SK-N-MC (cell line): ENCODE results near the gene AREL1.

Experiments
- DNase-seq: peaks from one replicate; pipeline ENCODE4 v3.0.0-alpha.2; 2011; ENCODE audit warnings: low read depth, low spot score
- H3K27ac ChIP-seq: fragments of 200-600 bp; sonication (generic); 2 replicates; pipeline ENCODE4 v1.5.1; 2016; ENCODE audit warnings: mixed run types
- H3K36me3 ChIP-seq: fragments of 200-600 bp; sonication (generic); 2 replicates; pipeline ENCODE4 v1.6.1; 2017; ENCODE audit warnings: antibody characterized with exemption, low read length, mixed read lengths; ENCODE audit not compliant: insufficient read depth
- H3K4me3 ChIP-seq: fragments of 200-600 bp; sonication (generic); 2 replicates; pipeline ENCODE4 v1.5.1; 2016
- H3K9ac ChIP-seq: fragments of 200-600 bp; sonication (generic); 2 replicates; pipeline ENCODE4 v1.8.0; 2017; ENCODE audit warnings: mixed run types, mixed read lengths; ENCODE audit not compliant: insufficient read length
- H3K9me3 ChIP-seq: fragments of 200-600 bp; sonication (generic); 2 replicates; pipeline ENCODE4 v1.6.1; 2017; ENCODE audit warnings: low read depth, mild to moderate bottlenecking, antibody characterized with exemption, low read length, moderate library complexity, mixed read lengths
- EZH2 ChIP-seq: fragments of 200-600 bp; sonication (generic); IDR thresholded peaks from one replicate; pipeline ENCODE4 v1.6.1; 2017; ENCODE audit warnings: antibody characterized with exemption
- FOXP2 ChIP-seq: optimal IDR thresholded peaks from 2 replicates; pipeline ENCODE3; 2011; ENCODE audit warnings: mild to moderate bottlenecking, moderate library complexity; ENCODE audit not compliant: insufficient read depth; ENCODE audit errors: extremely low read length, control extremely low read depth
- POLR2AphosphoS5 ChIP-seq: IDR thresholded peaks from 2 replicates; pipeline ENCODE4 v1.6.1; 2012; ENCODE audit warnings: mild to moderate bottlenecking, low read depth, low read length, borderline replicate concordance

The AREL1 gene

DNA sequence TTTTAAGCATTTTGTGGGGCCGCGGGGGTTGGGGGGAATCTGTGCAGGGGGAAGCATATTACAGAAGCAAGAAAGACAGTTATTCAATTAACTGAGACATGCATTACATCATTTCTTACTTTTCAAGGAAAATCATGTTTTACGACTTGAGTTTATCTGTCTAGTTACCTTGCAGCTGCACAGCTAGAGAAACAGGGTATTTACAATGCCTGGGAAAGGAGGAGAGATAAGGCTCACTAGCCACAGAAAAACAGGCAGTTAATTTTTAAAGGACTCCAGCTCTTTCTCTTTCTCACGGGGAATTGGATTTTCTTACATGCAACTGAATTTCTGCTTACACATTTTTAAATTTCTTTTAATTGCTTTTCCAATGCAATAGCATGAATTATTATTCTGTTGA, 22.2 kb upstream of the AREL1 start:
- peaks cover 65% of the 10 kb centered on the region for H3K36me3 ChIP-seq
- no peak overlapping the region for H3K27ac ChIP-seq
- no peak overlapping the region for H3K4me3 ChIP-seq
- no peak for DNase-seq
- no peak for TF ChIP-seq POLR2AphosphoS5
- no peak for TF ChIP-seq EZH2
- TF ChIP-seq FOXP2 = no peak
- H3K9me3 ChIP-seq = no peaks in the 10 kb centered on the region
- no peak overlapping the region for H3K9ac ChIP-seq

- no peak for DNase-seq
- no peak overlapping the region for H3K4me3 ChIP-seq
- H3K9me3 ChIP-seq = no peaks in the 10 kb centered on the region
- H3K9ac ChIP-seq = no peak overlapping the region
- peaks cover 52% of the 10 kb centered on the region for H3K36me3 ChIP-seq
- TF ChIP-seq FOXP2 = no peak
- no peak overlapping the region for H3K27ac ChIP-seq
Measured at GRCh38 chr14:74733221-74733620, 20.3 kb upstream of the AREL1 start.

- TF ChIP-seq POLR2AphosphoS5 = no peak
- H3K9ac ChIP-seq = no peak overlapping the region
- no peak overlapping the region for H3K4me3 ChIP-seq
- DNase-seq = no peak
- H3K36me3 ChIP-seq = peaks cover 47% of the 10 kb centered on the region
- no peaks in the 10 kb centered on the region for H3K9me3 ChIP-seq
- H3K27ac ChIP-seq = no peak overlapping the region
Measured at GRCh38 chr14:74732387-74732786, 19.5 kb upstream of the AREL1 start.

GRCh38 chr14:74723134-74723533, 10.3 kb upstream of the AREL1 start:
- Histone ChIP-seq H3K36me3 (peaks cover 39% of the 10 kb centered on the region), H3K9me3 (no peaks in the 10 kb centered on the region), H3K27ac (no peak overlapping the region), H3K9ac (no peak overlapping the region), H3K4me3 (no peak overlapping the region)
- TF ChIP-seq FOXP2 (no peak), EZH2 (no peak), POLR2AphosphoS5 (no peak)
- DNase-seq = no peak

DNA sequence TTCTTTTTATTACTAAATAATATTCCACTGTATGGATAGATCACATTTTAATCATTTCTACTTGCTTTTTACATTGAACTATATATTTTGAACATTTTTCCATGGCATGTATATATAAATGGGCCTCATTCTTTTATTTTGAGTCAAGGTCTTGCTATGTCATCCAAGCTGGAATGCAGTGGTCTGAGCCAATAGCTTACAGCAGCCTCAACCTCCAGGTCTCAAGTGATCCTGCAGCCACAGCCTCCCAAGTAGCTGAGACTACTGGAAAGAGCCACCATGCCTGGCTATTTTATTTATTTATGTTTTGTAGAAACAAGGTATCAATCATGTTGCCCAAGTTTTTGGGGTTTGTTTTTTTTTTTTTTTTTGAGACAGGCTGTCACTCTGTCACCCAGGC, 7.6 kb upstream of the AREL1 start:
- peaks cover 48% of the 10 kb centered on the region for H3K36me3 ChIP-seq
- H3K27ac ChIP-seq = no peak overlapping the region
- H3K9me3 ChIP-seq = no peaks in the 10 kb centered on the region
- H3K9ac ChIP-seq = no peak overlapping the region
- no peak for DNase-seq
- H3K4me3 ChIP-seq = no peak overlapping the region
- TF ChIP-seq FOXP2 (no peak), EZH2 (no peak), POLR2AphosphoS5 (no peak)

GRCh38 chr14:74713395-74713735, 485 bp upstream of the AREL1 start:
- H3K27ac ChIP-seq = peak overlapping the region; percentile 48; the same call in 1 of the 2 replicates
- peak overlapping the region; percentile 90 for H3K9ac ChIP-seq
- TF ChIP-seq POLR2AphosphoS5 (no peak), EZH2 (no peak), FOXP2 (no peak)
- H3K4me3 ChIP-seq = peak overlapping the region; percentile 92
- H3K9me3 ChIP-seq = no peaks in the 10 kb centered on the region
- peaks cover 24% of the 10 kb centered on the region for H3K36me3 ChIP-seq
- DNase-seq = no peak

- Histone ChIP-seq H3K4me3 (0 out of 2 replicates have a peak overlapping the region, but pooled peaks have one; percentile 19), H3K9ac (no peak overlapping the region), H3K27ac (no peak overlapping the region), H3K36me3 (peaks cover 16% of the 10 kb centered on the region), H3K9me3 (no peaks in the 10 kb centered on the region)
- DNase-seq = no peak
- TF ChIP-seq FOXP2 (no peak), EZH2 (no peak), POLR2AphosphoS5 (no peak)
Measured at GRCh38 chr14:74711651-74712050, 1.2 kb downstream of the AREL1 start.

DNA sequence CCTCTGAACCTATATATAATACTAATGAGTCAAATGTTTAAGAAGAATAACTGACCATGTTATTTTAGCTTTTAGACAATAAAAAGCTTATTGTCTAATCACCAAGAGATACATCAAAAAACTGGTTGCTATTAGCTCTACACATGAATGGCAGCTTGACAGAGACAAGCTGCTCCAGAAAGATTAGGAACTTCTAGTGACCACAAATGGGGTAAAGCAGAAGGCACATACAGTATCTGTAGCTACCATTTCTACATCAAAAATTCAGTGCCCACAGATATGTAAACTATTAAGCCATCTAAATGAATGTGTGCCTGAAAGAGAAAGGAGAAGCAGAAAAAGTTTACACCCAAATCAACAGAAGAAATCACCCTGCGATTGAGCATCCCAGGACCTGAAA, 2.4 kb downstream of the AREL1 start:
- H3K4me3 ChIP-seq = no peak overlapping the region
- H3K27ac ChIP-seq = no peak overlapping the region
- no peaks in the 10 kb centered on the region for H3K9me3 ChIP-seq
- TF ChIP-seq EZH2 (no peak), FOXP2 (no peak), POLR2AphosphoS5 (no peak)
- no peak for DNase-seq
- H3K9ac ChIP-seq = no peak overlapping the region
- H3K36me3 ChIP-seq = peaks cover 6% of the 10 kb centered on the region

DNA sequence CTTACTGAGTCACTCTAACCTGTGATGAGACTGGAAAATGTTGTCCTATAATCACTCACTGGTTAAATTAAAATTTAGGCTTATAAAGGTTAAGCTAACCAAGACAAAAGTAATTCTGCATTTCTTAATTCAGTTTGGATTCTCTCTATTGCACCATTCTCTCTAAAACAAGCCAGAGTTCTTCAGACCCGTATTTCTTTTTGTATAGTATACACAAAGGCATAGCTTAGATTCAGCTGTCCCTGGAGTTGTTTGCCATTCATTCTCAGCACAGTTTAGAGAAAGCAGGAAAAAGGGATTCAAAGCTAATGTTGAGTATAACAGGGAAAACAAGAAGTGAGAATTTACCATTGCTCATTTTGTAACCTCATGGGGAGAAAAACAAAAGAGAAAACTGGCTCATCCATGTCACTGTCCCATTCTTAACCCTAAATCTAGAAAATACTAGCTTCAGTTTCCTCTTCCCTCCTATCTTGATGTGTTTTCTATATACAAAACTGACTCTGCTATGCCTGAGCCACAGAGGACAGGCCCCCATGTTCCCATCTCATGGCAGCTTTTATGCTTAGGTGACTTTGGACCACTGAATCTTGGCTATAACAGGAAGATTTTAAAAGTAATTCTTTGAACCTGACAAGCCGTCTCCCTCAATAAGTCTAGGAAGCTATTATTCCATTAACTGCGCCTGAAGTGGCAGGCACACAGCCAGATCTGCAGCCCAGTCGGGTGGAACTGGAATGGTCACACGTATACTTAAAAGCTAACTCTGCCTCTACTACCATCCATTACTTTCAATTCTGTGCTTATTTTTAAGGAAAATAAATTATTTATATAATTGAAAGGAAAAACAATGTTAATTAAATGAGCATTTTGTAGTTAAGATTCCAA, 7.0 kb downstream of the AREL1 start:
- TF ChIP-seq FOXP2 = no peak
- TF ChIP-seq POLR2AphosphoS5 = no peak
- TF ChIP-seq EZH2 = no peak
- H3K36me3 ChIP-seq = no peaks in the 10 kb centered on the region; the same call in 1 of the 2 replicates
- no peak for DNase-seq
- H3K9me3 ChIP-seq = no peaks in the 10 kb centered on the region
- no peak overlapping the region for H3K27ac ChIP-seq
- no peak overlapping the region for H3K4me3 ChIP-seq
- H3K9ac ChIP-seq = no peak overlapping the region
